Kidney (tissue), 14 donors: ENCODE results near the gene ROR2. TPM values are rescaled to one million over a fixed set of nuclear protein-coding genes. Genes with fewer than 3 reads are reported as not detected.

Experiments used
- DNase-seq, 5 donors: peaks; one replicate each; pipeline ENCODE4 v3.0.0-alpha.2; 2013 to 2020
- FAIRE-seq: peaks from 2 replicates; lab custom pipeline; 2012; peaks lifted over from hg19 to GRCh38; lab: Jason Lieb, UNC
- H3K27ac ChIP-seq, 2 donors: one replicate each; pipeline ENCODE4 v1.7.0; 2013; ENCODE audit warnings: low read depth in 2 of 2, low read length in 2 of 2, inconsistent platforms in 1 of 2
- H3K27me3 ChIP-seq: one replicate; pipeline ENCODE4 v1.7.1; 2013; ENCODE audit warnings: low read length, inconsistent platforms; ENCODE audit not compliant: control insufficient read depth, insufficient read depth
- H3K36me3 ChIP-seq, 3 donors: one replicate each; pipeline versions ENCODE4 v1.7.0 to v1.7.1; 2013; ENCODE audit warnings: low read length in 3 of 3, control low read depth in 1 of 3, inconsistent platforms in 1 of 3; ENCODE audit not compliant: insufficient read depth in 3 of 3, control insufficient read depth in 2 of 3
- H3K4me1 ChIP-seq, 3 donors: one replicate each; pipeline versions ENCODE4 v1.7.0 to v1.7.1; 2013; ENCODE audit warnings: low read length in 3 of 3, inconsistent platforms in 1 of 3, low read depth in 1 of 3; ENCODE audit not compliant: control insufficient read depth in 2 of 3, insufficient read depth in 2 of 3
- H3K4me3 ChIP-seq, 3 donors: one replicate each; pipeline versions ENCODE4 v1.7.0 to v1.8.1; 2013; ENCODE audit warnings: low read length in 3 of 3, control low read depth in 1 of 3, inconsistent platforms in 1 of 3
- H3K9ac ChIP-seq, 3 donors: one replicate each; pipeline versions ENCODE4 v1.7.0 to v1.7.1; 2013; ENCODE audit warnings: low read length in 3 of 3, control low read depth in 1 of 3, inconsistent platforms in 1 of 3
- H3K9me3 ChIP-seq, 3 donors: one replicate each; pipeline versions ENCODE4 v1.7.0 to v1.7.1; 2013; ENCODE audit warnings: low read length in 3 of 3, control low read depth in 1 of 3, inconsistent platforms in 1 of 3; ENCODE audit not compliant: control insufficient read depth in 2 of 3, insufficient read depth in 1 of 3
- CTCF ChIP-seq: IDR thresholded peaks from 3 replicates; pipeline ENCODE4 v1.5.1; 2012; ENCODE audit warnings: mild to moderate bottlenecking, moderate library complexity, borderline replicate concordance; ENCODE audit not compliant: insufficient read depth; ENCODE audit errors: extremely low read depth
- intact Hi-C: fragments of 100-400 bp; cut with DNase I; formaldehyde crosslinking; loops from one replicate; pipeline ENCODE4 v1.11.1; 2022
- polyA plus RNA-seq: library from polyadenylated mRNA; stranded (reverse); fragments of 350-450 nt; fragmentation: Illumina TruSeq; extraction: RNeasy Lipid Tissue Mini Kit (QIAGEN cat#74804); gene quantifications from one replicate; pipeline ENCODE4 v1.2.3, GENCODE V29; 2014; ENCODE audit warnings: low read depth, low replicate concordance; ENCODE audit not compliant: insufficient read depth
- total RNA-seq: library from RNA; stranded (reverse); fragmentation: NEBNext Ultra II Directional; extraction: Animal tissue kit (Norgen Biotek cat#: 25700); gene quantifications from one replicate; pipeline ENCODE4 v1.2.1, GENCODE V29; 2021
- donor health status: control.
- donor health status: control.
- donor health status: control.
- donor health status: control.
- donor health status: control.
- donor health status: DM: yes; HTN: yes; CAD: no.
- donor health status: Normal renal cell carcinoma (clear cell type).

ROR2 gene
- total and polyA plus RNA-seq, 2 donors from 2014 or later: 1.5 to 5.7 TPM

GRCh38 chr9:91558395-91558794 is 391.6 kb downstream of the ROR2 start:
- FAIRE-seq (no peak), DNase-seq (no peak)
- no peak overlapping the region for H3K9ac ChIP-seq
- H3K4me3 ChIP-seq: no peak overlapping the region
- TF ChIP-seq CTCF: no peak
- H3K4me1 ChIP-seq: no peaks in the 10 kb centered on the region
- intact Hi-C loops: no loop called here
- no peaks in the 10 kb centered on the region for H3K27me3 ChIP-seq
- H3K9me3 ChIP-seq: no peaks in the 10 kb centered on the region
- no peaks in the 10 kb centered on the region for H3K36me3 ChIP-seq
- no peak overlapping the region for H3K27ac ChIP-seq

- DNase-seq (peak in 1 of 5 donors; percentile 3), FAIRE-seq (no peak)
- Histone ChIP-seq H3K4me1 (no peaks in the 10 kb centered on the region), H3K27me3 (no peaks in the 10 kb centered on the region), H3K9ac (no peak overlapping the region), H3K27ac (no peak overlapping the region), H3K36me3 (no peaks in the 10 kb centered on the region), H3K9me3 (no peaks in the 10 kb centered on the region), H3K4me3 (no peak overlapping the region)
- intact Hi-C loops: no loop called here
- TF ChIP-seq CTCF: no peak
These were observed 392.7 kb downstream of the ROR2 start for GRCh38 chr9:91557327-91557726.

DNA sequence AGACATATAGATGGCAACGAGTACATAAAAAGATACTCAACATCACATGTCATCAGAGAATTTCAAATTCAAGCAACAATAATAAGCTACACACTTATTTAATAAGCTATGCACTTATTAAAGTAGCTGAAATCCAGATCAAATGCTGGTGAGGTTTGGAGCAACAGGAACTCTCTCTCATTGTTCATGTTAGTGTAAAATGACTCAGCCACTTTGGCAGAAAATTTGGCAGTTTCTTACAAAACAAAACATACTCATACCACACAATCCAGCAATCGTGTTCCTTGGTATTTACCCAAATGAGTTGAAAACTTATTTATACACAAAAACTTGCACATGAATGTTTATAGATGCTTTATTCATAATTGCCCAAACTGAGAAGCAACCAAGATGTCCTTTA is 394.9 kb downstream of the ROR2 start:
- Histone ChIP-seq H3K27ac (no peak overlapping the region), H3K4me3 (no peak overlapping the region), H3K36me3 (no peaks in the 10 kb centered on the region), H3K4me1 (no peaks in the 10 kb centered on the region), H3K9ac (no peak overlapping the region), H3K9me3 (no peaks in the 10 kb centered on the region), H3K27me3 (no peaks in the 10 kb centered on the region)
- FAIRE-seq (no peak), DNase-seq (no peak)
- intact Hi-C loops: no loop called here
- no peak for TF ChIP-seq CTCF

- FAIRE-seq: no peak
- intact Hi-C loops: no loop called here
- no peaks in the 10 kb centered on the region for H3K9me3 ChIP-seq
These were observed 400.9 kb downstream of the ROR2 start for GRCh38 chr9:91549177-91549576.

More at GRCh38 chr9:91549177-91549576, 400.9 kb downstream of the ROR2 start:
- DNase-seq: no peak
- H3K27ac ChIP-seq: no peak overlapping the region
- H3K9ac ChIP-seq: no peak overlapping the region
- no peak for TF ChIP-seq CTCF
- no peaks in the 10 kb centered on the region for H3K4me1 ChIP-seq
- H3K27me3 ChIP-seq: no peaks in the 10 kb centered on the region
- H3K36me3 ChIP-seq: no peaks in the 10 kb centered on the region
- no peak overlapping the region for H3K4me3 ChIP-seq
